WERI-Rb-1 (cell line): ENCODE measurements around the gene ST3GAL3.

ENCODE experiments used
- DNase-seq: peaks from one replicate; pipeline ENCODE4 v3.0.0-alpha.2; 2020
- H3K27ac ChIP-seq: fragments of 250-450 bp; sonication (Bioruptor Pico); 2 replicates; pipeline ENCODE4 v1.5.1; 2020; ENCODE audit warnings: mild to moderate bottlenecking, moderate library complexity
- H3K27me3 ChIP-seq: fragments of 250-450 bp; sonication (Bioruptor Pico); 2 replicates; pipeline ENCODE4 v1.5.1; 2021; ENCODE audit warnings: mild to moderate bottlenecking, low read depth, moderate library complexity; ENCODE audit not compliant: insufficient read depth, severe bottlenecking
- H3K36me3 ChIP-seq: fragments of 250-450 bp; sonication (Bioruptor Pico); 2 replicates; pipeline ENCODE4 v1.5.1; 2020; ENCODE audit warnings: mild to moderate bottlenecking, moderate library complexity
- H3K4me3 ChIP-seq: 2 replicates; pipeline ENCODE4 v1.5.1; 2011; ENCODE audit warnings: low read depth, mild to moderate bottlenecking, control low read depth, low read length
- H3K9me3 ChIP-seq: fragments of 250-450 bp; sonication (Bioruptor Pico); 2 replicates; pipeline ENCODE4 v1.5.1; 2021; ENCODE audit warnings: mild to moderate bottlenecking, moderate library complexity; ENCODE audit not compliant: severe bottlenecking
- TF ChIP-seq, protein P1 (sequence below): IDR thresholded peaks from 2 replicates; pipeline ENCODE4 v1.5.1; 2011; ENCODE audit warnings: low read depth, mild to moderate bottlenecking, control low read depth, inconsistent platforms, low read length

ST3GAL3 gene

DNA sequence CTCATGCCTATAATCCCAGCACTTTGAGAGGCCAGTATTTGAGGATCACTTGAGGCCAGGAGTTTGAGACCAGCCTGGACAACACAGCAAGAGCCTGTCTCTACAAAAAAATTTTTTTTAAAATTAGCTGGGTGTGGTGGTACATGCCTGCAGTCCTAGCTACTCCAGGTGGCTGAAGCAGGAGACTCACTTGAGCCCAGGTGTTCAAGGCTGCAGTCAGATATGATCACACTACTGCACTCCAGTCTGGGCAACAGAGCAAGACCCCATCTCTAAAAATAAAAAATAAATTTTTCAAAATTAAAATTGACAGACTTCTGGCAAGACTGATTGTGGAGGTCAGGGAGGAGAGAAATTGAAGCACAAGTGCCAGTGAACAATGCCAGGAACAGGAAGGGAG is 60.8 kb downstream of the ST3GAL3 start:
- no peak for DNase-seq
- TF ChIP-seq, protein P1, sequence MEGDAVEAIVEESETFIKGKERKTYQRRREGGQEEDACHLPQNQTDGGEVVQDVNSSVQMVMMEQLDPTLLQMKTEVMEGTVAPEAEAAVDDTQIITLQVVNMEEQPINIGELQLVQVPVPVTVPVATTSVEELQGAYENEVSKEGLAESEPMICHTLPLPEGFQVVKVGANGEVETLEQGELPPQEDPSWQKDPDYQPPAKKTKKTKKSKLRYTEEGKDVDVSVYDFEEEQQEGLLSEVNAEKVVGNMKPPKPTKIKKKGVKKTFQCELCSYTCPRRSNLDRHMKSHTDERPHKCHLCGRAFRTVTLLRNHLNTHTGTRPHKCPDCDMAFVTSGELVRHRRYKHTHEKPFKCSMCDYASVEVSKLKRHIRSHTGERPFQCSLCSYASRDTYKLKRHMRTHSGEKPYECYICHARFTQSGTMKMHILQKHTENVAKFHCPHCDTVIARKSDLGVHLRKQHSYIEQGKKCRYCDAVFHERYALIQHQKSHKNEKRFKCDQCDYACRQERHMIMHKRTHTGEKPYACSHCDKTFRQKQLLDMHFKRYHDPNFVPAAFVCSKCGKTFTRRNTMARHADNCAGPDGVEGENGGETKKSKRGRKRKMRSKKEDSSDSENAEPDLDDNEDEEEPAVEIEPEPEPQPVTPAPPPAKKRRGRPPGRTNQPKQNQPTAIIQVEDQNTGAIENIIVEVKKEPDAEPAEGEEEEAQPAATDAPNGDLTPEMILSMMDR = no peak
- no peak overlapping the region for H3K27ac ChIP-seq
- H3K4me3 ChIP-seq = no peak overlapping the region
- no peaks in the 10 kb centered on the region for H3K9me3 ChIP-seq
- no peaks in the 10 kb centered on the region for H3K36me3 ChIP-seq
- no peaks in the 10 kb centered on the region for H3K27me3 ChIP-seq

DNA sequence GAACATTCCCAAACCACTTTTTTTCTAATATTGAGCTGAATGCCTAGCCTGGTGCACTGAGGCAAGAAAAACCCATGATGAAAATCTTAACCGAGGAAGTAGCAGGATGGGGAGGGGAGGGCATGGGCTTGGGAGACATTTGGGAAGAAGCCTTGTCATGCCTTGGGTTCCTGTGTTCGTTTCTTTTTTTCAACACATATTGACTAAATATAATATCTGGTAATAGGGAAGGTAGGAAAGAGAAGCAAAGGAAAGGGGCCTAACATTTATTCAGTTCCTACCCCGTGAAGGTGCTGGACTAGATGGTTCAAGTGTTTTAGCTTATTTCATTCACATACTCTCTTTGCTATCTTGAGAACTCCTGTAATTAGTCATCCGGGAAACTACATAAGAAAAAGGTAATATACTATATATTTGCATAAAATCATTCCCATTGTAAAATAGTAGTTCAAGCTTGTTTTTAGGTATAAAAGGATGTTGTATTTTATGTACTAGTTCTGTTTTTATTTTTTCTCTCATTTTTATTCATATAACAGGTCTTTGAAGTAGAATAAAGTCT is 62.1 kb downstream of the ST3GAL3 start:
- H3K9me3 ChIP-seq = no peaks in the 10 kb centered on the region
- H3K27me3 ChIP-seq = no peaks in the 10 kb centered on the region
- no peak overlapping the region for H3K27ac ChIP-seq
- H3K36me3 ChIP-seq = no peaks in the 10 kb centered on the region
- DNase-seq = no peak
- H3K4me3 ChIP-seq = no peak overlapping the region
- TF ChIP-seq, protein P1 = no peak

DNA sequence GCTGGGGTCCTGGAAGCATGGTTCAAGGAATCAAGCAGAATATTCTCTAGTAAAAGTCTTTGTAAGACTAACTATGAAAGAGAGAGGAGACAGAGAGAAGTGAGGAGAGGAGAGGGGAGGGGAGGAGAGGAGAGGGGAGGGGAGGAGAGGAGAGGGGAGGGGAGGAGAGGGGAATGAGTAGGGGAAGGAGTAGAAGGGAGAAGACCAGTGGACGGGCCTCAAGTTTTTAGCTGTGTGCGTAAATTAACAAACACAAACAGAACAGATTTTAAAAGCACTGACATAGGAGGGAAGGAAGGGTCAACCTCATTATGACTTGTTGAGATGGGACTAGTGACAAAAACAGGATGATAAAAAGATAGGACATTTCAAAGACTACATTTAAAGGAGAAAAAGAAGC is 62.8 kb downstream of the ST3GAL3 start:
- H3K27me3 ChIP-seq = no peaks in the 10 kb centered on the region
- TF ChIP-seq, protein P1 = no peak
- H3K9me3 ChIP-seq = no peaks in the 10 kb centered on the region
- no peak for DNase-seq
- H3K36me3 ChIP-seq = no peaks in the 10 kb centered on the region
- no peak overlapping the region for H3K27ac ChIP-seq
- no peak overlapping the region for H3K4me3 ChIP-seq

DNA sequence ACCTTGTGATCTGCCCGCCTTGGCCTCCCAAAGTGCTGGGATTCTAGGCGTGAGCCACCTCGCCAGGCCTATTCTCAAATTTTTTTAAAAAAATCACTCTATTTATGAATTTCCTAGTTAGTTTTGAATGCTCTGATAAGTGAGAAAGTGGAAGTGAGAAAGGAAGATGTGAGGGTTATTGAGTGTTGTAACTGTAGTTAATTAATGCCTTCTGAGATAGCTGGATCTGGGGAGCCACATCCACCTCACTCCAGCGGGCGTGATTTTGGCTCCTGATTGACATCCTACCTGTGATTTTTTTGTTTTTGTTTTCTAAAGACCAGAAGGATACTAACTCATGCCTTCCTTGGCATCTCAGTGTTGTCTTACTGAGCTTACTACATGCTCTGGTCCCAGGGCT is 65.6 kb downstream of the ST3GAL3 start:
- Histone ChIP-seq H3K9me3 (no peaks in the 10 kb centered on the region), H3K27me3 (no peaks in the 10 kb centered on the region), H3K27ac (no peak overlapping the region), H3K36me3 (no peaks in the 10 kb centered on the region), H3K4me3 (no peak overlapping the region)
- DNase-seq = no peak
- TF ChIP-seq, protein P1 = no peak

DNA sequence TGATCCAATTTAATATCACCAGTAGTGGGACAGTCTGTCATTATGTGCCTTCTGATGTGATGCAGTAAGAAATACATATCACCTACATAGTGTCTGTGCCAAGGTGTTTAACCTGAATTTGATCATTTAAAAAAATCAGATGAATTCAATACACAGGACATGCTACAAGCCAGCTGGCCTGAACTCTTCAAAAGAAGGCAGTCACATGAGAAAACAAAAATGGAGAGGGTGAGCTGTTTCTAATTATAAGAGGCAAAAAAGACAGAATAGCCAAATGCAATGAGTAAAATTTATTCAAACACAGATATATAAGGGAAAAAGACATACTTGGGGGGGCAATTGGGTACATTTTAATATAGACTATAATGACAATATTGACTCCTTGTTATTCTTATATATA is 66.5 kb downstream of the ST3GAL3 start:
- no peaks in the 10 kb centered on the region for H3K9me3 ChIP-seq
- no peaks in the 10 kb centered on the region for H3K36me3 ChIP-seq
- H3K27me3 ChIP-seq = no peaks in the 10 kb centered on the region
- TF ChIP-seq, protein P1 = no peak
- DNase-seq = no peak
- H3K27ac ChIP-seq = no peak overlapping the region
- H3K4me3 ChIP-seq = no peak overlapping the region

DNA sequence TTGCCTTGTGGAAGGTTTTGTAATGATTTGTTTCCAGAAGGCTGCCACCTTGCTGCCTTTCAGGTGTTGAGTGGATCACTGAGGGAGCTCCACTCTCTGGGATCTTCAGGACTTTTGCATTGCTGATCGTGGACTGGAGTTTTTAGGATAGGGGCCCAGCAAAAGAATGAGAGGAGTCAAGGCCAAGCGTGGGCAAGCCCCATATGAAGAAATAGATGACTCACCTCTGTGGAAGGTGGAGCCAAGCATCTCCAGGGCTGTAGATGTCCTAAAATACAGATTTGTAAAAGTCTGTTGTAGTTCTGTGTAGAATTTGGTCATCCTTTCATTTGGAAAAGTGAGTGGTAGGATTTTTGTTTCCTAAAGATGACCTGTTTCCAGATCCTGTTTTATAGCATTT is 67.0 kb downstream of the ST3GAL3 start:
- Histone ChIP-seq H3K27ac (no peak overlapping the region), H3K36me3 (no peaks in the 10 kb centered on the region), H3K4me3 (no peak overlapping the region), H3K27me3 (no peaks in the 10 kb centered on the region), H3K9me3 (no peaks in the 10 kb centered on the region)
- TF ChIP-seq, protein P1 = no peak
- no peak for DNase-seq
